Measurements from ENCODE around the gene OR4Q2.
"Not testable (repeated sequence)": the region's sequence is repeated elsewhere in the genome, so short reads cannot be mapped to it uniquely, and the experiment has no call there.

The OR4Q2 gene

DNA sequence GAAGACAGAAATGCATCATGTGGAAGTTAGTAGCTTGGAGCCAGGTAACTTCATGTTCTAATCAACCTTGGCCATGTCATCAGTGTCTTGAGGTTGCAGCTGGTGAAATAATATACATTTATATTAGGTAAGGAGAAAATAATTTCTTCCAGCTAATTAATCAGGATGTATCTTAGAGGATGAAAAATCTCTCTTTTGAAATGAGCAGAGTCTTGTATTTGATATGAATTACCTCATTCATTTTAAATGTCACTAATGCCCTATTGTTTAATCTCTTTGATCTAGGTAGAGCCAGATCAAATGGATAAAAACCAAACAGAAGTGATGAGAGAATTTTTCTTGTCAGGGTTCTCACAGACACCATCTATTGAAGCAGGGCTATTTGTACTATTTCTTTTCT is at the start of gene OR4Q2:
OR4Q2 (plus strand) TSS at position 301 of the 400 bp plus-strand sequence.
- no peak for DNase-seq

- not testable (repeated sequence) for DNase-seq
Measured at GRCh38 chr14:19969735-19970134, 32.2 kb upstream of the OR4Q2 start.

DNA sequence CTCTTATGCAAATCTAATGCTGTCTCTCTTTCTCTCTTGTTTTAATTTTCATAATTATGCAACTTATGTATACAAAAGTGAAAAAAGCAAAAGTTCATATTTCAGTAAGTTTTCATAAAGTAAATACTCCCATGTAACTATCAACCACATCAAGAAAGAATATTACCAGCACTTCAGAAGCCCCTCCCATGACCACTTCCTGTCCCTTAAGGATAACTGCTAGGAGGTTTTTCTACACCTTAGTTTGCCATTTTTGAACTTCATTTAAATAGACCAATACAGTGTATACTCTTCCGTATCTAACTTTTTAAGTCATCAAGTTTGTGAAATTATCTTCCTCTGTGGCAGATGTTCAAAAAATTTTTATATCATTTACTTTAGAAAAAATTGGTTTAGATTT is 27.1 kb upstream of the OR4Q2 start:
- DNase-seq: no peak

- DNase-seq: no peak
Measured at GRCh38 chr14:19975291-19975690, 26.7 kb upstream of the OR4Q2 start, which contains the start of gene OR4K15. TSS of gene OR4K15 (plus strand) at chr14:19975591. CDS start at chr14:19975591, 0 bp downstream.

DNA sequence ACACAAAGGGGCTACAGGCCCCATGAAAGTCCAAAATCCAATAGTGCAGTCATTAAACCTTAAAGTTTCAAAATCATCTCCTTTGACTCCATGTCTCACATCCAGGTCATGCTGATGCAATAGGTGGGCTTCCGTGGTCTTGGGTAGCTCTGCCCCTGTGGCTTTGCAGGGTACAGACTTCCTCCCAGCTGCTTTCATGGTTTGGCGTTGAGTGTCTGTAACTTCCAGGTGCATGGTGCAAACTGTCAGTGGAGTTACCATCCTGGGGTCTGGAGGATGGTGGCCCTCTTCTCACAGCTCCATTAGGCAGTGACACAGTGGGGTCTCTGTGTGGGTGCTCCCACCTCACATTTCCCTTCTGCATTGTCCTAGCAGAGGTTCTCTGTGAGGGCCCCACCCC is 8.5 kb upstream of the OR4Q2 start:
- DNase-seq: no peak

DNA sequence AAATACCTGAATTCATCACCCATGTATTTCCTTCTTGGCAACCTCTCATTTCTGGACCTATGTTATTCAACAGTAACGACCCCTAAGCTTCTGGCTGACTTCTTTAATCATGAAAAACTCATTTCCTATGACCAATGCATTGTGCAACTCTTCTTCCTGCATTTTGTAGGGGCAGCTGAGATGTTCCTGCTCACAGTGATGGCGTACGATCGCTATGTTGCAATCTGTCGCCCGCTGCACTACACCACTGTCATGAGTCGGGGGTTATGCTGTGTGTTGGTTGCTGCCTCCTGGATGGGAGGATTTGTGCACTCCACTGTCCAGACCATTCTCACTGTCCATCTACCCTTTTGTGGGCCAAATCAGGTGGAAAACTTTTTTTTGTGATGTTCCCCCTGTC is 356 bp downstream of the OR4Q2 start:
- no peak for DNase-seq

DNA sequence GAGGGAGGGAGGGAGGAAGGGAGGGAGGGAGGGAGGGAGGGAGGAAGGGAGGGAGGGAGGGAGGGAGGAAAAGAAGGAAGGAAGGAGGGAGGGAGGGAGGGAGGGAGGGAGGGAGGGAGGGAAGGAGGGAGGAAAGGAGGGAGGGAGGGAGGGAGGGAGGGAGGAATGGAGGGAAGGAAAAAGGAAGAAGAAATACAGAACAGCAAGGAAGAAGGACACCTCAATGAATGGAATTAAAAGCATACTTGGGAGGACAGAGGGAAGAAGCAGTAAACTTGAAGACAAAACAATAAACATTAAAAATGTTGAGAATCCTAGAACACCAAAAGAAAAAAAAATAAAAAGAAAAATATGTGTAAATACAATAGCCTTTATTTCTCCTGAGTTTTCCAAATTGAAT is 6.2 kb downstream of the OR4Q2 start:
- DNase-seq: no peak

DNA sequence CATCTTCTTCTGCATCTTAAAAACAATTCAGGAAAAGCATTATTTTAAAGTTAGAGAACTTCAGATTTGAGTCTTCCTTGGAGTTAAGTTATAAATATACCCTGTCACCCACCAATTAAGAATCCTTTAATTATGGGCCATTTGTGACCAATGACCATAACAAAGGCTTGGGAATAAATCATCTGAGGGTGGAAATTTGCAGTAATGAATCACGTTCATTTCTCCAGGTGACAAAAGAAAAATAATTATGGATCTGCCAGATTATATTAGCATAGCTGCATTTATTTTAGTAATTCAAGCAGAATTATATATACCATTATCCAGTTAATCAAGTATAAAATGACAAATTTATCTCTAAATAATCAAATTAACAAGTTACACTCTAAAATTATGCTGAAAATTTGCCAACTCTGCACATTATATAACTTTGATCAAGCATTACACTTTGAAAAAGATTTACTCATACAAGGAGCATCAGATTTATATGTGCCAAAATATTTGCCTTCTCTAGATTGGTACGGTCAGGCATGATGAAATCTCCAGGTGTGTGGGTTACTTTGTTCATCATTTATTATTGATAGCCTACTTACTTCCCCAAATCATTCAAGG is 17.4 kb downstream of the OR4Q2 start, which contains the start of gene OR4K14:
OR4K14 (minus strand) TSS at position 51 of the 609 bp plus-strand sequence. CDS start 4,114 bp downstream, outside the sequence.
- no peak for DNase-seq

DNA sequence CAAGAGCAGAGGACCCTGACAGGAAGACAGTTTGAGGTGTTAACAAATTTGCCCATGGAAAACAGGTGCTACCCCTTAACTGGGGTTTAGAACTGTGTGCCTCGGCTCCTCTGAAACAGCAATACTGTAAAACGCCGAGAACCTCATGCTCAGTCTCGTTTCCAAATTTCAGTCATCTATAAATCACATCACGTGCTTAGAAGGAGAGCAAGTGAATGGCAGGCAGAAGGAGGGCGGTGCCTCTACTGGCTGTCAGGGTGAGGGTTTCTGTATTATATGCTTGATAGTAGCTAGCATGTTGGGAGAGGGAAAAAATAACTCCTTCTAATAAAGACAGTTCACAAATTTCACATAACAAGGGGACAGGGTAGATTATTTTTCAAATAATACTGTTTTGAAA is 29.1 kb downstream of the OR4Q2 start:
- no peak for DNase-seq

GRCh38 chr14:20035449-20035848 is 33.5 kb downstream of the OR4Q2 start:
- no peak for DNase-seq

DNA sequence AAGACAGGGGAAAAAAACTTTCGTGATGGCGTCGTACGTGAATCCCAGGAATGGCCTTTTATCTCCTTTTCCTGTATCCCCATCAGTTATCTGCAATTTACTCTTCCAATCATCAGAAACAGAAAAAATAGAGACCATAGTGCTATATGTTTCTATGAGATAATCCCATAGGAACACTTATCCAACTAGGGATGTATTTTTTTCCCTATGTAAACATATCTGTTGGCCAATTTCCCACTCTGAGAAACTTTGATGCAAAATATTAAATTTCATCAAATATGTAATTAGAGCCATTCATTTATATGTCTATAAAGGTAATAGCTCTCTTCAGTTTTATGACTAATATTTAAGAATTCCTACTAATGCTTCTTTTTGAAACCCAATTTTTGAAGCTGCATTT is 34.0 kb downstream of the OR4Q2 start, which contains the start of gene OR4K13:
OR4K13 (minus strand) TSS at position 101 of the 400 bp plus-strand sequence. CDS start 1,280 bp downstream, outside the sequence.
- DNase-seq: no peak

DNA sequence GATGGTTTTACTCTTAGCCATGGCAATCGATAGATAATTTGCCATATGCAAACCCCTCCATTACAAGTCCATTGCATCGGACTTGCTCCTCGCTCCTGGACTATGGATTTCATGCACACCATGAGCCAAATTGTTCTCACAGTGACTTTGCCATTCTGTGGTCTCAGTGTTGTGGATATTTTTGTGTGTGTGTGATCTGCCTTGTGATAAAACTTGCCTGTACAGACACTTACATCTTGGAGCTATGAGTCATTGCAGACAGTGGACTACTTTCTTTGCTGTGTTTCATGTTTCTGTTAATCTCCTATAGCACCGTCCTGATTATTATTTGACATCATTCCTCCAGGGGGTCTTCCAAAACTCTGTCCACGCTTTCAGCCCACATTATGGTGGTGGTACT is 42.3 kb downstream of the OR4Q2 start:
- DNase-seq: no peak

DNA sequence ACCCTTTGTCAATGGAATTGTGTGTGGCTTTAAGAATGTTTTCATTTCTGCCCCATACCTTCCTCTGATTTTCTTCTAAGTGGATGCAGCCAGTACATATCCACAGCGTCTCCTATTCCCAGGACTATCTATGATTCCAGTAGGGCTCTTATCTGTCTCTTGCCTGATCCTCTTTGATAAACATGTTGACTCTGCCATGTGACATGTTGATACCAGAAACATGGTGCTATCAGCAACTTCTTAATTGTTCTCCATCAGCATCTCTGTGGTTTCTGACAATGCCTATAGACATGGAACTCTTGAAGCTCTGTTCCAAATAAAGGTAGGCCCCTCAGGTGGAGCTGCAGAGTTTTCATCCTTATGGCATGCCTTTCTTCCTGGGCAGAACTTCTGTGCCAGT is 46.2 kb downstream of the OR4Q2 start:
- DNase-seq: no peak

Measured in NCI-H187 treated with DMSO at 0.1 percent for 48 hours (cell line).